HG03521 (cell line): ENCODE results near the gene KCNK18.

Experiments
- ATAC-seq: cut with Tn5 transposase; IDR thresholded peaks from one replicate; pipeline ENCODE4 v1.9.1; 2021; ENCODE audit warnings: mild to moderate bottlenecking, moderate library complexity; ENCODE audit not compliant: unreplicated experiment

The KCNK18 gene

GRCh38 chr10:117249493-117250093, 52.3 kb downstream of the KCNK18 start:
- no peak for ATAC-seq

GRCh38 chr10:117250411-117250810, 53.1 kb downstream of the KCNK18 start:
- no peak for ATAC-seq

GRCh38 chr10:117253908-117254307, 56.6 kb downstream of the KCNK18 start:
- no peak for ATAC-seq

GRCh38 chr10:117254338-117254737, 57.0 kb downstream of the KCNK18 start:
- ATAC-seq: no peak

GRCh38 chr10:117254774-117255735, 57.8 kb downstream of the KCNK18 start:
- no peak for ATAC-seq

- ATAC-seq: no peak
Observed at GRCh38 chr10:117255835-117256460, 58.7 kb downstream of the KCNK18 start.

GRCh38 chr10:117256910-117257309, 59.6 kb downstream of the KCNK18 start:
- ATAC-seq: no peak

- no peak for ATAC-seq
Observed at GRCh38 chr10:117257721-117258120, 60.4 kb downstream of the KCNK18 start.

GRCh38 chr10:117259279-117259678, 62.0 kb downstream of the KCNK18 start:
- no peak for ATAC-seq
